GDM1 (cell line): ENCODE data around the gene DHX34.
"Not testable (repeated sequence)": the region's sequence is repeated elsewhere in the genome, so short reads cannot be mapped to it uniquely, and the experiment has no call there.

ENCODE experiments used
- DNase-seq: peaks from one replicate; lab custom pipeline; 2025; lab: John Stamatoyannopoulos, UW

The DHX34 gene

GRCh38 chr19:47348819-47349795 is at the start of gene DHX34:
Gene DHX34, plus strand, starts transcription at chr19:47349315. Its CDS starts 3,716 bp downstream, at chr19:47353031.
- peak; percentile 99 for DNase-seq

- DNase-seq, result not testable (repeated sequence)
Observed at GRCh38 chr19:47300867-47301266, 48.2 kb upstream of the DHX34 start.

GRCh38 chr19:47302249-47302648 is 46.9 kb upstream of the DHX34 start:
- DNase-seq, result no peak

GRCh38 chr19:47303966-47304365 is 45.1 kb upstream of the DHX34 start:
- no peak for DNase-seq

GRCh38 chr19:47305309-47305751 is 43.8 kb upstream of the DHX34 start:
- peak; percentile 13 for DNase-seq

- DNase-seq, result no peak
Observed at GRCh38 chr19:47306303-47306702, 42.8 kb upstream of the DHX34 start.

GRCh38 chr19:47309038-47309437 is 40.1 kb upstream of the DHX34 start:
- no peak for DNase-seq

GRCh38 chr19:47309608-47310007 is 39.5 kb upstream of the DHX34 start, which contains the start of gene C5AR1:
Gene C5AR1, plus strand, starts transcription at chr19:47309861. Its CDS starts 35 bp downstream, at chr19:47309896.
- DNase-seq, result no peak

- no peak for DNase-seq
Observed at GRCh38 chr19:47310323-47310722, 38.8 kb upstream of the DHX34 start.

GRCh38 chr19:47310819-47311218 is 38.3 kb upstream of the DHX34 start:
- DNase-seq, result no peak

GRCh38 chr19:47312366-47313006 is 36.6 kb upstream of the DHX34 start:
- DNase-seq, result no peak

GRCh38 chr19:47313754-47314295 is 35.3 kb upstream of the DHX34 start:
- no peak for DNase-seq

GRCh38 chr19:47315125-47315821 is 33.8 kb upstream of the DHX34 start:
- DNase-seq, result peak; percentile 22

- DNase-seq, result no peak
Observed at GRCh38 chr19:47316513-47316912, 32.6 kb upstream of the DHX34 start.

GRCh38 chr19:47319923-47320871 is 28.9 kb upstream of the DHX34 start:
- DNase-seq, result no peak

- no peak for DNase-seq
Observed at GRCh38 chr19:47321630-47322029, 27.5 kb upstream of the DHX34 start.

- no peak for DNase-seq
Observed at GRCh38 chr19:47322058-47322457, 27.1 kb upstream of the DHX34 start.

GRCh38 chr19:47323409-47323808 is 25.7 kb upstream of the DHX34 start:
- no peak for DNase-seq

- no peak for DNase-seq
Observed at GRCh38 chr19:47323872-47324271, 25.2 kb upstream of the DHX34 start.

GRCh38 chr19:47324502-47324901 is 24.6 kb upstream of the DHX34 start:
- DNase-seq, result peak; percentile 40

GRCh38 chr19:47330466-47330869 is 18.6 kb upstream of the DHX34 start:
- no peak for DNase-seq
